HG03139 (cell line): ENCODE results near the gene IGF2BP2.
"Not testable (repeated sequence)": the region's sequence is repeated elsewhere in the genome, so short reads cannot be mapped to it uniquely, and the experiment has no call there.

Experiments used
- ATAC-seq: cut with Tn5 transposase; IDR thresholded peaks from one replicate; pipeline ENCODE4 v1.9.1; 2021; ENCODE audit not compliant: unreplicated experiment

Gene IGF2BP2

GRCh38 chr3:185716436-185717108 lies 108.3 kb downstream of the IGF2BP2 start:
- ATAC-seq = no peak

DNA sequence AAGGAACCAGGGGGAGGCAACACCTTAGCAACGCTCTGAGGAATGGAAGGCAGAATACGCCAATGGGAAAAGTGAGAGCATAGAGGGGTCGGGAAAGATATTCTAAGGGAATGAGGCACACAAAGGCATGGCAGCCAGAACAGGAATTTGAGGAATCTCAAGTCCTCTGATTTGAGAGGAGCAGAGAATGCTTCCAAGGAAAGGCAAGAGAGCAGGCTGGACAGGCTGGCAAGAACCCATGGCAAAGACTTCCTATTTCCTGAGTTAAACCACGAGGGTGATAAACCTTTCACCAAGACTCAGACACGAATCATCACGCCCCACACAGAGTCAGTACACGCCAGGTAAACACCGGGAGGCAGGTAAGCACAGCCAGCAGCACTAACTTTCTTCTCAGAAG lies 109.8 kb downstream of the IGF2BP2 start:
- ATAC-seq = no peak

DNA sequence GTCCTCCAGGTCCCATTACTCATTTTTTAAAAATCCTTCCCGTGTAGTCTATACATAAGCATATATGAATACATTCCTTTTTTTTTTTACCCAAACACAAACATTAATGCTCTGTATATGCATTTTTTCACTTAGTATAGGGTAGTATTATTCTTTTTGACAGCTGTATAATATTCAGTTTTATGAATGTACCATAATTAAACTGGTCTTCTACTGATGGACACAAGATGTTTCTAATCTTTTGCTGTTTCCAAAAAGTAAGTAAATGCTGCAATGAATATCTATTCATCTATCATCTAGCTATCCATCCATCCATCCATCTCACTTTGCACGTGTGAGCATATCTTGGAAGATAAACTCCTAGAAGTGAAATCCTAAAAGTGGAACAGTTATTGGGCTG lies 110.8 kb downstream of the IGF2BP2 start:
- no peak for ATAC-seq

DNA sequence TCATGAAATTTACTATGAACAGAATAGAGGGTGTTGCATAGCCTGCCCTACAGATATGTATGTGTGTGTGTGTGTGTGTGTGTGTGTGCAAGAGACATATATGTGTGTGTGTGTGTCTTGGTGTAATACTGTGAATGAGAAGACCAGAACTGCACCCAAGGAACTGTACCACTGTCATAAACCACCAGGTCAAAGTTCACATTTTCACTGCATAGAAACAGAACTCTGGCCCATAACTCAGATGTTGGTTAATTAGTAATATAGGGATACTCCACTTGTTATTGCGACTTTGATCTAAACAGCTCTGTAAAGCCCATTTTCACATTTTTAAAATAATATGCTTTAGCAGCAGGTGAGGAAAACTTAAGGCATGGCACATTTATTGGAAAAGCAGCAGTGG lies 111.8 kb downstream of the IGF2BP2 start:
- no peak for ATAC-seq

DNA sequence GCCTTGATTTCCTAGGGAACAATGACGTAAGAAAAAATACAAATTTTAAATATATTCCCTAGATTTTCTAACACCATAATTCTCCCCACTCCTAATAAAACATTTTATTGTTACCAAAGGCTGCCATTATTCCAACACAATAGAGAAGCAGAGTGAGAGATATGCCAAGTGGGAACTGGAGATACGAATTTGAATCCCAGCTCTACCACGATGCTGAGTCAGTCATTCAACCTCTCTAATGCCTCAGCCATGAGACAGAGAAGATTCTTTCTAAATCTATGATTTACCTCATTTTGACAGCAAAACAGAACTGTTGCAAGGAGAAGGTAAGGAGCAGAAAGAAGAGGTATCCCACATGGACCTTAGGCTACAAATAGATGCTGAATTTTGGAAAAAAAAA lies 112.5 kb downstream of the IGF2BP2 start:
- no peak for ATAC-seq

GRCh38 chr3:185711255-185711870 lies 113.5 kb downstream of the IGF2BP2 start:
- no peak for ATAC-seq

- no peak for ATAC-seq
Observed at GRCh38 chr3:185709251-185709955, 115.4 kb downstream of the IGF2BP2 start.

- no peak for ATAC-seq
Observed at GRCh38 chr3:185708392-185708791, 116.5 kb downstream of the IGF2BP2 start.

DNA sequence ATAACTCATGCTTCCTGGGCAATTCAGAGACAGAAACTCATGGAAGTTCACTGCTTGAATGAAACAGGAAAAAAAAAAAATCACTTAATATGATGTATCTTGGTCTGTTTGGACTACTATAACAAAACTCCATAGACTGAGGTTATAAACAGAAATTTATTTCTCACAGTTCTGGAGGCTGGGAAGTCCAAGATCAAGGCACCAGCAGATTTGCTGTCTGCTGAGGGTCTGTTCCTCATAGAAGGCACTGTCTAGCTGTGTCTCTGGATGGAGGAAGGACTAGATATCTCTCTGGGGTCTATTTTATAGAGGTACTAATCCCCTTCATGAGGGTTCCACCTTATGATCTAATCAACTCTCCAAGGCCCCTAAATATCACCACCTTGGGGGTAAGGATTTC lies 119.3 kb downstream of the IGF2BP2 start:
- ATAC-seq = no peak

GRCh38 chr3:185702262-185703225 lies 122.3 kb downstream of the IGF2BP2 start:
- ATAC-seq = no peak

DNA sequence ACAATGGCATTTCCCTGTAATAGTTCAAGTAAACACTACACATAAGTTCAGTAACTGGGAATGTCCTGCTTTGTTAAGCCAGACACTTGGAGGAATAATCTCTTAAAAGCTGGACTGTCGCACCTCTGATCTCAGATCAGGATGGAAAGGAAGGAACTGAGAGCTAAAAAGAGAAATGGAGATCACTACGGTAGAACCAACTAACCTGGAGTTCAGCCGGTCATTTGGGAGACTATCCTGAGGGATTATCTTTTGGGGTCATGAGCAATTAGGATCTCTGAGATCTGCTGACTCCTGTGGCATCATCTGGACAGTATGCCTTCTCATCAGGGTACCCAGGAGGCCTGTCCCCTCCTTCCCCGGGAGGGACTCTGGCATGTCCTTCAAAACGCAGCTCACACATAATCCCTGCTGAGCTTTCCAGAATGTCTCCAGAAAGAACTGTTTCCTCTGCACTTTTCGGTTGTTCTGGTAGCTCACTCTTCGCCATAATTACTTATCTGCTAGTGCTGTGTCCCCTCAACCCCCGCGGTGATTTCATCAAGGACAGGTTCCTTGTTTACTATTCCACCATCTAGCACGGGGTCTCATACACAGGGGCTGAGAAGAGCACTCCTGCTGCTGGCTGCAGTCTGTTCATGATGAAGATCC lies 123.1 kb downstream of the IGF2BP2 start:
- ATAC-seq = no peak

GRCh38 chr3:185699927-185700326 lies 124.9 kb downstream of the IGF2BP2 start:
- ATAC-seq = no peak

DNA sequence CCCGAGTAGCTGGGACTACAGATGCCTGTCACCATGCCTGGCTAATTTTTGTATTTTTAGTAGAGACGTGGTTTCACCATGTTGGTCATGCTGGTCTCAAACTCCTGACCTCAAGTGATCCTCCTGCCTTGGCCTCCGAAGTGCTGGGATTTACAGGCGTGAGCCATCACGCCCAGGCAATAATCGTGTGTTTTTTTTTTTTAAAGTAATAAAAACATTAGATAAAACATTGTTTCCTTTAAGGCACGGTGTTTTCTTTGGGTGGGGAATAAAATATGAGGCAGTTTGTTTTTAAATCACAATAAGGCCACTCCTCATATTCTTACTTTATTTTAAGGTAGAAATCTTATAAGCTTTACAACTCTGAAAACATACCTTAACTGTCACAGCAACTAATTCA lies 127.6 kb downstream of the IGF2BP2 start:
- ATAC-seq = not testable (repeated sequence)

DNA sequence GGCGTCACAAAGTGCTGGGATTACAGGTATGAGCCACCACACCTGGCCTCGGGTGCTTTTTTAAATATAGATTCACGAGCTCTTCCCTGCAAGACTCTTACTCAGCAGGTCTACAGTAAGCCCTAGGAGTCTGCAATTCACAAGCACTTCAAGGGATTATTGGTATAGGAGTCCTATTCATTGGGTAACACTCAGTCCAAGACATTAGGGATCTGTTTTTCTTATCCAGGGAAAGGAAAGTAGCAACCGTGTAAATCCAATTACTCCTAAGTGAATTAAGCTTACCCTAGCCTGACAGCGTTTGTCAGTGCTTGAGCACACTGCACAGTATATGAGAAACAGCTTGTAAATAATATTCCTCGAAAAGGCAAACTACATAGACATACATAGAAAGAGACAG lies 128.8 kb downstream of the IGF2BP2 start:
- no peak for ATAC-seq

- no peak for ATAC-seq
Observed at GRCh38 chr3:185693985-185694653, 130.7 kb downstream of the IGF2BP2 start.

DNA sequence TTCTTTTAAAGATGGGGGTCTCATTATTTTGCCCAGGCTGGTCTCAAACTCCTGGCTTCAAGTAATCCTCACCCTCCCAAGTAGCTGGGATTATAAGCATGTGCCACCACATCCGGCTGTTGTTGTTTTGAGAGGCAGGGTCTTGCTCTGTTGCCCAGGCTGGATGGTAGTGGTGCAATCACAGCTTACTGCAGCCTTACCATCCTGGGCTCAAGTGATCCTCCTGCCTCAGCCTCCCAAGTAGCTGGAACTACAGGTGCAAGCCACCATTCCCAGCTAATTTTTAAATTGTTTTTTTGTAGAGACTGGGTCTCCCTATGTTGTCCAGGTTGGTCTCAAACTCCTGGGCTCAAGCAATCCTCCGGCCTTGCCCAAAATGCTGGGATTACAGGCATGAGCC lies 133.2 kb downstream of the IGF2BP2 start:
- no peak for ATAC-seq

- ATAC-seq = no peak
Observed at GRCh38 chr3:185687271-185687878, 137.5 kb downstream of the IGF2BP2 start.

DNA sequence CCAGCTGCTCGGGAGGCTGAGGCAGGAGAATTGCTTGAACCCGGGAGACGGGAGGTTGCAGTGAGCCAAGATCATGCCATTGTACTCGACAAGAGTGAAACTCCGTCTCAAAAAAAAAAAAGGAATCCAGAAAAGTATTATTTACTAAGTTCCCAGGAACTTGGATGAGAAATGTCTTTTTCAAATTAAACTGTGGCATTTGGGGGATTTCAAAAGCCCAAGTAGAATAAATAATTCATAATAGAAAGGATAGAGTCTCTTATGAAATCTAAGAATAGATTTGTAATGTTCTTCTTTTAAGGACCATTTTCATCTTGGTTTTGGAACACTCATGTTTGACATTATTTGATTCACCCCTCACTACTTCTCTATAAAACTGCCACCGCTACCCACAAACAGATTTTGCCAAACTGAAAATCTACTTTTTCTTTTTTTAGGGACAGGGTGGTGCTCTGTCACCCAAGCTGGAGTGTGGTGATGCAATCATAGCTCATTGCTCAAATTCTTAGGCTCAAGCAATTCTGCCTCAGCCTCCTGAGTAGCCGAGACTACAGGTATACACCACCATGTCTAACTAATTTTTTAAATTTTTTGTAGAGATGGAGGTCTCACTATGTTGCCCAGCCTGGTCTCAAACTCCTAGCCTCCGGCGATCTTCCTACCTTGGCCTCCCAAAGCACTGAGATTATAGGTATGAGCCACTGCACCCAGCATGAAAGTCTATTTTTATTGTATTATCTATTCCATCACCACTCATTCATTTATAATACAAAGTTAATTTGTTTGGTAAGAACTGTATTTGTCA lies 139.4 kb downstream of the IGF2BP2 start:
- no peak for ATAC-seq

DNA sequence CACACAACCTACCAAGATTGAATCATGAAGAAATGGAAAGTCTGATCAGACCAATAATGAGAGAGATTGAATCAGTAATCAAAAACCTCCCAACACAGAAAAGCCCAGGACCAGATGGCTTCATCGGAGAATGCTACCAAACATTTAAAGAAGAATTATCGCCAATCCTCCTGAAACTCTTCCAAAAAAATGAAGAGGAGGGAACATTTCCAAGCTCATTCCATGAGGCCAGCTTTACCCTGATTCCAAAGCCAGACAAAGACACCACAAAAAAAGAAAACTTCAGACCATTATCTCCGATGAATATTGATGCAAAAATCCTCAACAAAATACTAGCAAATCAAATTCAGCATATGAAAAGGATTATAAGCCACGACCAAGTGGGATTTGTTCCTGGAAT lies 144.6 kb downstream of the IGF2BP2 start:
- no peak for ATAC-seq
